K562 (cell line): ENCODE results near the gene ISYNA1. TPM values are rescaled to one million over a fixed set of nuclear protein-coding genes. Genes with fewer than 3 reads are reported as not detected.
A peak's percentile ranks its signal among the peaks of the same experiment; 100 is the strongest.

Experiments
- ARID3A ChIP-seq: IDR thresholded peaks from 2 replicates; pipeline ENCODE4 v1.6.1; 2012; ENCODE audit warnings: low read depth, low read length, improper control_type of control experiment, borderline replicate concordance
- BDP1 ChIP-seq: IDR thresholded peaks from 3 replicates; pipeline ENCODE4 v1.6.1; 2011; ENCODE audit not compliant: insufficient read length, insufficient read depth
- CBX8 ChIP-seq: fragments of 200-600 bp; sonication (generic); IDR thresholded peaks from 2 replicates; pipeline ENCODE4 v1.6.1; 2012; ENCODE audit warnings: borderline replicate concordance, mixed run types, low read depth, mild to moderate bottlenecking, moderate library complexity, mixed read lengths, low read length, control low read depth, inconsistent platforms; ENCODE audit not compliant: poor library complexity, severe bottlenecking; ENCODE audit errors: extremely low read depth
- CREB1 ChIP-seq, 2 experiments: sonication (generic) in 1 of 2; formaldehyde crosslinking in 1 of 2; IDR thresholded peaks; 2 replicates each; pipeline versions ENCODE4 v1.6.1 to v1.8.0; 2012 to 2022; ENCODE audit warnings: inconsistent platforms in 1 of 2, mild to moderate bottlenecking in 1 of 2, missing genetic modification reagents in 1 of 2, moderate library complexity in 1 of 2
- DMBX1 ChIP-seq: fragments of 250-450 bp; sonication (Bioruptor Pico); IDR thresholded peaks from 2 replicates; pipeline ENCODE4 v1.8.0; 2022; ENCODE audit warnings: inconsistent platforms, mild to moderate bottlenecking, moderate library complexity, borderline replicate concordance
- GATAD2A ChIP-seq: fragments of 450-650 bp; IDR thresholded peaks from 2 replicates; pipeline ENCODE4 v1.6.1; 2017
- GTF2A2 ChIP-seq: IDR thresholded peaks from 2 replicates; pipeline ENCODE4 v1.6.1; 2016; ENCODE audit warnings: mild to moderate bottlenecking, missing genetic modification characterization, missing compliant biosample characterization
- HNRNPH1 ChIP-seq: fragments of 200-400 bp; formaldehyde crosslinking; optimal IDR thresholded peaks from 2 replicates; pipeline ENCODE3; 2017; ENCODE audit warnings: low read depth, mild to moderate bottlenecking, low read length, moderate library complexity
- MCM3 ChIP-seq: fragments of 450-650 bp; IDR thresholded peaks from 2 replicates; pipeline ENCODE4 v1.6.1; 2016
- NCOA6 ChIP-seq: fragments of 450-650 bp; IDR thresholded peaks from 2 replicates; pipeline ENCODE4 v1.6.1; 2017; ENCODE audit warnings: mild to moderate bottlenecking
- PCBP1 ChIP-seq: fragments of 200-400 bp; formaldehyde crosslinking; IDR thresholded peaks from 2 replicates; pipeline ENCODE4 v1.6.1; 2018; ENCODE audit warnings: mild to moderate bottlenecking, low read depth, low read length; ENCODE audit not compliant: poor library complexity, severe bottlenecking
- PCBP2 ChIP-seq: fragments of 200-400 bp; formaldehyde crosslinking; IDR thresholded peaks from 2 replicates; pipeline ENCODE4 v1.6.1; 2018; ENCODE audit warnings: low read length, low read depth, mild to moderate bottlenecking, moderate library complexity; ENCODE audit not compliant: poor library complexity, severe bottlenecking
- PHF21A ChIP-seq: fragments of 450-650 bp; IDR thresholded peaks from 2 replicates; pipeline ENCODE4 v1.6.1; 2017; ENCODE audit warnings: low read depth, borderline replicate concordance
- PTRF ChIP-seq: fragments of 450-650 bp; IDR thresholded peaks from 2 replicates; pipeline ENCODE4 v1.6.1; 2016; ENCODE audit warnings: mild to moderate bottlenecking, missing genetic modification characterization, missing compliant biosample characterization
- STAG1 ChIP-seq: sonication (generic); formaldehyde crosslinking; IDR thresholded peaks from 2 replicates; pipeline ENCODE4 v1.5.0; 2020; ENCODE audit warnings: missing genetic modification reagents, borderline replicate concordance
- TBP ChIP-seq: optimal IDR thresholded peaks from 2 replicates; pipeline ENCODE3; 2011; ENCODE audit warnings: low read depth, low read length, improper control_type of control experiment
- ZKSCAN8 ChIP-seq: fragments of 200-800 bp; sonication (Bioruptor generic); IDR thresholded peaks from 2 replicates; pipeline ENCODE4 v1.6.1; 2016; ENCODE audit warnings: missing genetic modification characterization, missing compliant biosample characterization
- ZNF224 ChIP-seq: sonication (generic); formaldehyde crosslinking; IDR thresholded peaks from 2 replicates; pipeline ENCODE4 v1.8.0; 2022; ENCODE audit warnings: mild to moderate bottlenecking, missing genetic modification reagents
- ZNF274 ChIP-seq: IDR thresholded peaks from 2 replicates; pipeline ENCODE4 v1.6.1; 2011; ENCODE audit warnings: low read depth, mild to moderate bottlenecking, low read length, moderate library complexity, borderline replicate concordance
- ZNF408 ChIP-seq: fragments of 250-450 bp; sonication (Bioruptor Pico); IDR thresholded peaks from 2 replicates; pipeline ENCODE4 v1.4.0; 2020; ENCODE audit warnings: low read depth, mild to moderate bottlenecking, moderate library complexity
- ZNF589 ChIP-seq: fragments of 200-800 bp; sonication (Bioruptor generic); IDR thresholded peaks from 2 replicates; pipeline ENCODE4 v1.6.1; 2016; ENCODE audit warnings: low read depth, missing genetic modification characterization, missing compliant biosample characterization
- ZNF778 ChIP-seq: fragments of 450-650 bp; formaldehyde crosslinking; IDR thresholded peaks from 2 replicates; pipeline ENCODE4 v1.4.0; 2020; ENCODE audit warnings: mild to moderate bottlenecking, moderate library complexity
- polyA plus RNA-seq, 8 experiments: library from polyadenylated mRNA; depleted of rRNA in 4 of 8; stranded (reverse) in 5 of 8; unstranded in 3 of 8; fragments of >200 nt; fragmentation: Nextera tagmentation in 2 of 8; fragmentation: Illumina TruSeq in 1 of 8; extraction: Ambion mirVana in 2 of 8; extraction: Trizol in 1 of 8; gene quantifications; 2 replicates each; pipeline versions ENCODE4 v1.2.1 to v1.2.3, GENCODE V29; 2011 to 2014; ENCODE audit warnings: inconsistent platforms in 1 of 8, missing spikeins in 1 of 8
- total RNA-seq, 7 experiments: library from RNA; depleted of rRNA in 6 of 7; stranded (reverse); fragments of >200 nt in 6 of 7; fragmentation: Illumina TruSeq in 2 of 7; extraction: Trizol in 2 of 7; gene quantifications; 2 replicates each; pipeline versions ENCODE4 v1.2.1 to v1.2.3, GENCODE V29; 2011 to 2021; ENCODE audit warnings: low replicate concordance in 1 of 7
- TF ChIP-seq, protein P1 (sequence below): fragments of 450-650 bp; formaldehyde crosslinking; IDR thresholded peaks from 2 replicates; pipeline ENCODE4 v1.4.0; 2022; ENCODE audit warnings: missing genetic modification characterization
- TF ChIP-seq, protein P2 (sequence below): fragments of 250-450 bp; sonication (Bioruptor Pico); IDR thresholded peaks from 2 replicates; pipeline ENCODE4 v1.5.0; 2021

ISYNA1 gene
- total and polyA plus RNA-seq, 9 of the 15 experiments (the other 6 are each of a cell fraction or from before 2014, with no cell fraction given) = 21.8 to 460 (median 93.2) TPM

GRCh38 chr19:18388100-18388959, 49.6 kb downstream of the ISYNA1 start (continued):
- TF ChIP-seq, protein P1, sequence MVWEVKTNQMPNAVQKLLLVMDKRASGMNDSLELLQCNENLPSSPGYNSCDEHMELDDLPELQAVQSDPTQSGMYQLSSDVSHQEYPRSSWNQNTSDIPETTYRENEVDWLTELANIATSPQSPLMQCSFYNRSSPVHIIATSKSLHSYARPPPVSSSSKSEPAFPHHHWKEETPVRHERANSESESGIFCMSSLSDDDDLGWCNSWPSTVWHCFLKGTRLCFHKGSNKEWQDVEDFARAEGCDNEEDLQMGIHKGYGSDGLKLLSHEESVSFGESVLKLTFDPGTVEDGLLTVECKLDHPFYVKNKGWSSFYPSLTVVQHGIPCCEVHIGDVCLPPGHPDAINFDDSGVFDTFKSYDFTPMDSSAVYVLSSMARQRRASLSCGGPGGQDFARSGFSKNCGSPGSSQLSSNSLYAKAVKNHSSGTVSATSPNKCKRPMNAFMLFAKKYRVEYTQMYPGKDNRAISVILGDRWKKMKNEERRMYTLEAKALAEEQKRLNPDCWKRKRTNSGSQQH = no peak; the same call in 1 of the 2 replicates
- TF ChIP-seq ZNF589 (CRISPR knock-in tag) (peak; percentile 87), GTF2A2 (tag) (no peak), PCBP2 (peak; percentile 76), NCOA6 (no peak), ZNF274 (peak; percentile 31; the same call in 1 of the 2 replicates), DMBX1 (0 out of 2 replicates have a peak, but pooled peaks have one; percentile 48), BDP1 (no peak), CREB1 (IDR thresholded peaks at IDR 0.05) (peak; percentile 38; the same call in 1 of the 2 replicates), CREB1 (CRISPR knock-in tag; IDR thresholded peaks at IDR 0.05) (peak; percentile 88), ZNF224 (0 out of 2 replicates have a peak, but pooled peaks have one; percentile 65), GATAD2A (no peak), ARID3A (no peak), PTRF (tag) (no peak), TBP (peak; percentile 62), STAG1 (CRISPR knock-in tag) (0 out of 2 replicates have a peak, but pooled peaks have one; percentile 39), MCM3 (no peak), ZNF408 (no peak), CBX8 (no peak), HNRNPH1 (no peak), ZNF778 (CRISPR knock-in tag) (no peak), PHF21A (peak; percentile 79), PCBP1 (peak; percentile 89), ZKSCAN8 (CRISPR knock-in tag) (no peak)
- TF ChIP-seq, protein P2, sequence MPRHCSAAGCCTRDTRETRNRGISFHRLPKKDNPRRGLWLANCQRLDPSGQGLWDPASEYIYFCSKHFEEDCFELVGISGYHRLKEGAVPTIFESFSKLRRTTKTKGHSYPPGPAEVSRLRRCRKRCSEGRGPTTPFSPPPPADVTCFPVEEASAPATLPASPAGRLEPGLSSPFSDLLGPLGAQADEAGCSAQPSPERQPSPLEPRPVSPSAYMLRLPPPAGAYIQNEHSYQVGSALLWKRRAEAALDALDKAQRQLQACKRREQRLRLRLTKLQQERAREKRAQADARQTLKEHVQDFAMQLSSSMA (CRISPR knock-in tag) = peak; percentile 20; the same call in 1 of the 2 replicates
